GM23338 (cell line): ENCODE measurements around the gene ESPN. TPM values are rescaled to one million over a fixed set of nuclear protein-coding genes. Genes with fewer than 3 reads are reported as not detected.
A peak's percentile ranks its signal among the peaks of the same experiment; 100 is the strongest.

Source experiments
- ATAC-seq: fragments of 200-7000 bp; cut with Tn5 transposase; 3 replicates; pipeline ENCODE4 v1.9.1; 2020
- DNase-seq: peaks from one replicate; pipeline ENCODE4 v3.0.0-alpha.2; 2015; ENCODE audit warnings: low spot score
- H2AFZ ChIP-seq: fragments of 200-600 bp; sonication (generic); 2 replicates; pipeline ENCODE4 v1.8.0; 2016; ENCODE audit warnings: antibody characterized with exemption, mild to moderate bottlenecking, moderate library complexity
- H3F3A ChIP-seq: fragments of 200-600 bp; sonication (generic); replicated peaks from 2 replicates; pipeline ENCODE4 v1.8.0; 2017; ENCODE audit warnings: antibody characterized with exemption, mixed run types, low read depth
- H3K27ac ChIP-seq: fragments of 200-600 bp; sonication (generic); 2 replicates; pipeline ENCODE4 v1.6.1; 2016; ENCODE audit warnings: low read depth
- H3K27me3 ChIP-seq: fragments of 200-600 bp; sonication (generic); 2 replicates; pipeline ENCODE4 v1.8.0; 2016; ENCODE audit warnings: mild to moderate bottlenecking, mixed run types, moderate library complexity; ENCODE audit not compliant: insufficient read depth
- H3K36me3 ChIP-seq: fragments of 200-600 bp; sonication (generic); 2 replicates; pipeline ENCODE4 v1.8.0; 2016; ENCODE audit warnings: mild to moderate bottlenecking; ENCODE audit not compliant: insufficient read depth
- H3K4me1 ChIP-seq: fragments of 200-600 bp; sonication (generic); 2 replicates; pipeline ENCODE4 v1.8.0; 2016; ENCODE audit warnings: mild to moderate bottlenecking, moderate library complexity; ENCODE audit not compliant: insufficient read depth
- H3K4me2 ChIP-seq: fragments of 200-600 bp; sonication (generic); 2 replicates; pipeline ENCODE4 v1.7.1; 2017; ENCODE audit warnings: mixed run types
- H3K4me3 ChIP-seq: fragments of 200-600 bp; sonication (generic); 2 replicates; pipeline ENCODE4 v1.6.1; 2016; ENCODE audit warnings: mixed run types
- H3K79me2 ChIP-seq: fragments of 200-600 bp; sonication (generic); replicated peaks from 2 replicates; pipeline ENCODE4 v1.8.0; 2017; ENCODE audit warnings: mild to moderate bottlenecking; ENCODE audit not compliant: insufficient read depth
- H3K9me2 ChIP-seq: fragments of 200-600 bp; sonication (generic); 2 replicates; pipeline ENCODE4 v1.8.0; 2017; ENCODE audit not compliant: insufficient read depth
- H4K20me1 ChIP-seq: fragments of 200-600 bp; sonication (generic); replicated peaks from 2 replicates; pipeline ENCODE4 v1.8.0; 2017; ENCODE audit warnings: mild to moderate bottlenecking; ENCODE audit not compliant: insufficient read depth
- H3K27ac Mint-ChIP-seq: 2 replicates; pipeline ENCODE4 v1.8.0; 2020; ENCODE audit warnings: inconsistent platforms, mild to moderate bottlenecking, moderate library complexity, mixed read lengths
- H3K27me3 Mint-ChIP-seq: 3 replicates; pipeline ENCODE4 v1.8.0; 2022; ENCODE audit warnings: low read depth, mild to moderate bottlenecking, moderate library complexity, mixed read lengths, inconsistent platforms; ENCODE audit not compliant: insufficient read depth, poor library complexity
- H3K36me3 Mint-ChIP-seq: 3 replicates; pipeline ENCODE4 v1.8.0; 2021; ENCODE audit warnings: low read depth, mild to moderate bottlenecking, inconsistent platforms, moderate library complexity, mixed read lengths
- H3K4me1 Mint-ChIP-seq: 3 replicates; pipeline ENCODE4 v1.8.0; 2020; ENCODE audit warnings: mild to moderate bottlenecking, inconsistent platforms, mixed read lengths
- H3K4me3 Mint-ChIP-seq: 3 replicates; pipeline ENCODE4 v1.8.0; 2021; ENCODE audit warnings: moderate library complexity, mild to moderate bottlenecking, inconsistent platforms, mixed read lengths
- H3K9me3 Mint-ChIP-seq: 3 replicates; pipeline ENCODE4 v1.8.0; 2020; ENCODE audit warnings: moderate library complexity, mild to moderate bottlenecking, inconsistent platforms, mixed read lengths
- ETS1 ChIP-seq: IDR thresholded peaks from 2 replicates; pipeline ENCODE4 v1.6.1; 2016; ENCODE audit warnings: antibody characterized with exemption
- JUNB ChIP-seq: IDR thresholded peaks from one replicate; pipeline ENCODE4 v1.6.1; 2016; ENCODE audit warnings: antibody characterized with exemption; ENCODE audit not compliant: unreplicated experiment
- NANOG ChIP-seq: IDR thresholded peaks from 2 replicates; pipeline ENCODE4 v1.6.1; 2016; ENCODE audit warnings: antibody characterized with exemption, borderline replicate concordance
- POLR2AphosphoS5 ChIP-seq: IDR thresholded peaks from 2 replicates; pipeline ENCODE4 v1.6.1; 2016; ENCODE audit warnings: antibody characterized with exemption, low read depth
- STAT1 ChIP-seq: IDR thresholded peaks from one replicate; pipeline ENCODE4 v1.6.1; 2016; ENCODE audit warnings: antibody characterized with exemption; ENCODE audit not compliant: unreplicated experiment
- ZNF462 ChIP-seq: fragments of 250-450 bp; sonication (Bioruptor Pico); IDR thresholded peaks from 2 replicates; pipeline ENCODE4 v1.5.0; 2020; ENCODE audit warnings: mild to moderate bottlenecking, moderate library complexity
- polyA plus RNA-seq: library from polyadenylated mRNA; unstranded; fragments of >200 nt; fragmentation: Nextera tagmentation; extraction: Ambion mirVana; gene quantifications from 2 replicates; pipeline ENCODE4 v1.2.1, GENCODE V29; 2016
- total RNA-seq: library from RNA; depleted of rRNA; stranded (reverse); fragments of >200 nt; shearing (Covaris generic); gene quantifications from 2 replicates; pipeline ENCODE4 v1.2.3, GENCODE V29; 2014

The ESPN gene
- total and polyA plus RNA-seq, 2 experiments from 2014 or later, result 12.2 to 13.6 TPM

- no peak overlapping the region for H3K4me3 Mint-ChIP-seq
- peaks cover 15% of the 10 kb centered on the region for H3K27me3 Mint-ChIP-seq
- no peaks in the 10 kb centered on the region for H3K36me3 ChIP-seq
- no peaks in the 10 kb centered on the region for H3K79me2 ChIP-seq
- no peaks in the 10 kb centered on the region for H3K36me3 Mint-ChIP-seq
- H3K27ac ChIP-seq, result no peak overlapping the region
- TF ChIP-seq ETS1 (no peak), NANOG (no peak), POLR2AphosphoS5 (no peak)
- H3K27me3 ChIP-seq, result peaks cover 6% of the 10 kb centered on the region; the same call in 1 of the 2 replicates
- H3K4me1 Mint-ChIP-seq, result peaks cover 23% of the 10 kb centered on the region
- H2AFZ ChIP-seq, result no peak overlapping the region
- DNase-seq, result no peak
- H3F3A ChIP-seq, result 0 out of 2 replicates have a peak, but pooled peaks cover 3% of the 10 kb centered on the region
- no peaks in the 10 kb centered on the region for H3K9me2 ChIP-seq
- no peak overlapping the region for H3K27ac Mint-ChIP-seq
- ATAC-seq, result no peak
- H4K20me1 ChIP-seq, result peaks cover 2% of the 10 kb centered on the region; the same call in 1 of the 2 replicates
- H3K4me3 ChIP-seq, result no peak overlapping the region
- no peak overlapping the region for H3K4me2 ChIP-seq
- peaks cover 6% of the 10 kb centered on the region; the same call in 1 of the 2 replicates for H3K4me1 ChIP-seq
- H3K9me3 Mint-ChIP-seq, result no peaks in the 10 kb centered on the region
Measured at GRCh38 chr1:6481820-6482219, 57.2 kb downstream of the ESPN start.

- DNase-seq (no peak), ATAC-seq (no peak)
- Mint-ChIP-seq H3K36me3 (no peaks in the 10 kb centered on the region), H3K27me3 (peaks cover 21% of the 10 kb centered on the region), H3K4me1 (peaks cover 22% of the 10 kb centered on the region), H3K9me3 (no peaks in the 10 kb centered on the region), H3K27ac (no peak overlapping the region), H3K4me3 (peak overlapping the region; percentile 31; the same call in 1 of the 3 replicates)
- Histone ChIP-seq H3K36me3 (no peaks in the 10 kb centered on the region), H2AFZ (no peak overlapping the region), H3K27me3 (peaks cover 6% of the 10 kb centered on the region; the same call in 1 of the 2 replicates), H3K27ac (no peak overlapping the region), H3K9me2 (no peaks in the 10 kb centered on the region), H3K4me2 (no peak overlapping the region), H4K20me1 (no peaks in the 10 kb centered on the region), H3K79me2 (no peaks in the 10 kb centered on the region), H3F3A (no peaks in the 10 kb centered on the region), H3K4me3 (no peak overlapping the region), H3K4me1 (no peaks in the 10 kb centered on the region)
- TF ChIP-seq JUNB (no peak), STAT1 (no peak), ZNF462 (CRISPR knock-in tag) (no peak)
Measured at GRCh38 chr1:6483017-6483760, 58.6 kb downstream of the ESPN start.
